ENCODE measurements around the gene RPL26.

Gene RPL26

GRCh38 chr17:8369944-8370343 lies 13.0 kb downstream of the RPL26 start:
- H3K27me3 ChIP-seq (ENCODE audit: insufficient read depth, low read depth, severe bottlenecking) = no peaks in the 10 kb centered on the region
- TF ChIP-seq CTCF (IDR thresholded peaks at IDR 0.05; ENCODE audit: low read depth, low read length) = no peak
- no peak for DNase-seq
- no peaks in the 10 kb centered on the region for H3K9me3 ChIP-seq (ENCODE audit: severe bottlenecking)
- H3K36me3 ChIP-seq = peaks cover 26% of the 10 kb centered on the region
- no peak overlapping the region for H3K4me3 ChIP-seq (ENCODE audit: low read depth, low read length)
- no peak overlapping the region for H3K27ac ChIP-seq

GRCh38 chr17:8368193-8368592 lies 14.8 kb downstream of the RPL26 start:
- no peak overlapping the region for H3K4me3 ChIP-seq (ENCODE audit: low read depth, low read length)
- H3K27ac ChIP-seq = no peak overlapping the region
- no peaks in the 10 kb centered on the region for H3K27me3 ChIP-seq (ENCODE audit: insufficient read depth, low read depth, severe bottlenecking)
- H3K36me3 ChIP-seq = peaks cover 26% of the 10 kb centered on the region
- no peaks in the 10 kb centered on the region for H3K9me3 ChIP-seq (ENCODE audit: severe bottlenecking)
- no peak for TF ChIP-seq CTCF (IDR thresholded peaks at IDR 0.05; ENCODE audit: low read depth, low read length)
- DNase-seq = no peak

- Histone ChIP-seq H3K27me3 (ENCODE audit: insufficient read depth, low read depth, severe bottlenecking) (no peaks in the 10 kb centered on the region), H3K4me3 (ENCODE audit: low read depth, low read length) (no peak overlapping the region), H3K36me3 (peaks cover 26% of the 10 kb centered on the region), H3K9me3 (ENCODE audit: severe bottlenecking) (no peaks in the 10 kb centered on the region), H3K27ac (no peak overlapping the region)
- DNase-seq = no peak
- no peak for TF ChIP-seq CTCF (IDR thresholded peaks at IDR 0.05; ENCODE audit: low read depth, low read length)
Observed at GRCh38 chr17:8366231-8366630, 16.8 kb downstream of the RPL26 start.

- Histone ChIP-seq H3K36me3 (peaks cover 22% of the 10 kb centered on the region), H3K4me3 (ENCODE audit: low read depth, low read length) (no peak overlapping the region), H3K27me3 (ENCODE audit: insufficient read depth, low read depth, severe bottlenecking) (no peaks in the 10 kb centered on the region), H3K27ac (no peak overlapping the region), H3K9me3 (ENCODE audit: severe bottlenecking) (no peaks in the 10 kb centered on the region)
- no peak for DNase-seq
- TF ChIP-seq CTCF (IDR thresholded peaks at IDR 0.05; ENCODE audit: low read depth, low read length) = no peak
Observed at GRCh38 chr17:8365143-8365542, 17.9 kb downstream of the RPL26 start.

- Histone ChIP-seq H3K27ac (no peak overlapping the region), H3K9me3 (ENCODE audit: severe bottlenecking) (no peaks in the 10 kb centered on the region), H3K27me3 (ENCODE audit: insufficient read depth, low read depth, severe bottlenecking) (no peaks in the 10 kb centered on the region), H3K4me3 (ENCODE audit: low read depth, low read length) (no peak overlapping the region), H3K36me3 (no peaks in the 10 kb centered on the region; the same call in none of the 2 replicates)
- TF ChIP-seq CTCF (IDR thresholded peaks at IDR 0.05; ENCODE audit: low read depth, low read length) = no peak
- no peak for DNase-seq
Observed at GRCh38 chr17:8362651-8363332, 20.2 kb downstream of the RPL26 start.

GRCh38 chr17:8360751-8361150 lies 22.2 kb downstream of the RPL26 start:
- Histone ChIP-seq H3K27ac (no peak overlapping the region), H3K36me3 (no peaks in the 10 kb centered on the region; the same call in none of the 2 replicates)

More at GRCh38 chr17:8360751-8361150, 22.2 kb downstream of the RPL26 start:
- no peaks in the 10 kb centered on the region for H3K9me3 ChIP-seq (ENCODE audit: severe bottlenecking)
- H3K27me3 ChIP-seq (ENCODE audit: insufficient read depth, low read depth, severe bottlenecking) = no peaks in the 10 kb centered on the region
- H3K4me3 ChIP-seq (ENCODE audit: low read depth, low read length) = no peak overlapping the region
- no peak for TF ChIP-seq CTCF (IDR thresholded peaks at IDR 0.05; ENCODE audit: low read depth, low read length)
- no peak for DNase-seq
